K562 (cell line): Measurements from ENCODE around the gene PRM2. TPM values are rescaled to one million over a fixed set of nuclear protein-coding genes. Genes with fewer than 3 reads are reported as not detected.

Experiments
- ARNT ChIP-seq, 2 experiments: fragments of 450-650 bp; IDR thresholded peaks; 2 replicates each; pipeline ENCODE4 v1.6.1; 2016; ENCODE audit warnings: mild to moderate bottlenecking in 1 of 2
- BCOR ChIP-seq: fragments of 450-650 bp; IDR thresholded peaks from 2 replicates; pipeline ENCODE4 v1.6.1; 2016
- BRF2 ChIP-seq: IDR thresholded peaks from 3 replicates; pipeline ENCODE4 v1.6.1; 2011; ENCODE audit warnings: borderline replicate concordance, mild to moderate bottlenecking; ENCODE audit not compliant: insufficient read length, insufficient read depth
- DLX4 ChIP-seq: fragments of 250-450 bp; sonication (Bioruptor Pico); IDR thresholded peaks from 2 replicates; pipeline ENCODE4 v1.6.1; 2021; ENCODE audit warnings: mild to moderate bottlenecking
- ERF ChIP-seq: fragments of 450-650 bp; formaldehyde crosslinking; IDR thresholded peaks from 2 replicates; pipeline ENCODE4 v1.4.0; 2020; ENCODE audit warnings: mild to moderate bottlenecking, mixed read lengths
- FOXK2 ChIP-seq, 2 experiments: fragments of 450-650 bp; IDR thresholded peaks in 1 of 2; conservative IDR thresholded peaks in 1 of 2; 2 replicates each; pipeline ENCODE4 v1.6.1; 2016; ENCODE audit warnings: low read depth in 2 of 2, mild to moderate bottlenecking in 1 of 2
- HMG20A ChIP-seq: fragments of 450-650 bp; formaldehyde crosslinking; conservative IDR thresholded peaks from 2 replicates; pipeline ENCODE4 v1.4.0; 2020; ENCODE audit warnings: mild to moderate bottlenecking, mixed read lengths
- IRF1 ChIP-seq: sonication (generic); formaldehyde crosslinking; IDR thresholded peaks from 2 replicates; pipeline ENCODE4 v1.8.0; 2022; ENCODE audit warnings: missing genetic modification reagents, mild to moderate bottlenecking, borderline replicate concordance
- NFIC ChIP-seq: fragments of 450-650 bp; IDR thresholded peaks from 2 replicates; pipeline ENCODE4 v1.6.1; 2017; ENCODE audit warnings: mild to moderate bottlenecking, inconsistent platforms
- NR3C1 ChIP-seq: sonication (generic); formaldehyde crosslinking; IDR thresholded peaks from 2 replicates; pipeline ENCODE4 v1.8.1; 2022; ENCODE audit warnings: missing genetic modification reagents
- NR4A1 ChIP-seq, 2 experiments: fragments of 250-450 bp in 1 of 2; fragments of 450-650 bp in 1 of 2; sonication (Bioruptor Pico) in 1 of 2; IDR thresholded peaks; 2 replicates each; pipeline versions ENCODE4 v1.4.0 to v1.6.1; 2016 to 2020; ENCODE audit warnings: mild to moderate bottlenecking in 2 of 2, missing compliant biosample characterization in 1 of 2, missing genetic modification characterization in 1 of 2, moderate library complexity in 1 of 2
- RNF219 ChIP-seq: fragments of 250-450 bp; sonication (Bioruptor Pico); IDR thresholded peaks from 2 replicates; pipeline ENCODE4 v1.5.0; 2022; ENCODE audit warnings: mild to moderate bottlenecking
- SAP30 ChIP-seq: fragments of 200-600 bp; sonication (generic); IDR thresholded peaks from 2 replicates; pipeline ENCODE4 v1.6.1; 2012; ENCODE audit warnings: borderline replicate concordance, low read depth, mild to moderate bottlenecking, moderate library complexity, low read length, control low read depth, inconsistent platforms; ENCODE audit not compliant: insufficient read depth, poor library complexity, severe bottlenecking
- SIRT6 ChIP-seq: IDR thresholded peaks from one replicate; pipeline ENCODE4 v1.6.1; 2012; ENCODE audit warnings: low read depth, mild to moderate bottlenecking, control low read depth, inconsistent platforms, low read length, moderate library complexity
- SP1 ChIP-seq: sonication (generic); formaldehyde crosslinking; IDR thresholded peaks from 2 replicates; pipeline ENCODE4 v1.8.1; 2022; ENCODE audit warnings: mild to moderate bottlenecking, missing genetic modification reagents
- TGIF2 ChIP-seq: sonication (generic); formaldehyde crosslinking; IDR thresholded peaks from 2 replicates; pipeline ENCODE4 v1.8.1; 2022; ENCODE audit warnings: mild to moderate bottlenecking, missing genetic modification reagents, moderate library complexity
- ZNF239 ChIP-seq: fragments of 250-450 bp; sonication (Bioruptor Pico); IDR thresholded peaks from 2 replicates; pipeline ENCODE4 v1.4.0; 2020; ENCODE audit warnings: mild to moderate bottlenecking
- ZNF592 ChIP-seq: fragments of 450-650 bp; IDR thresholded peaks from 2 replicates; pipeline ENCODE4 v1.6.1; 2017; ENCODE audit warnings: antibody characterized with exemption, mild to moderate bottlenecking
- ZSCAN32 ChIP-seq: fragments of 450-650 bp; formaldehyde crosslinking; IDR thresholded peaks from 2 replicates; pipeline ENCODE4 v1.4.0; 2020; ENCODE audit warnings: mild to moderate bottlenecking, moderate library complexity
- polyA plus RNA-seq, 8 experiments: library from polyadenylated mRNA; depleted of rRNA in 4 of 8; stranded (reverse) in 5 of 8; unstranded in 3 of 8; fragments of >200 nt; fragmentation: Nextera tagmentation in 2 of 8; fragmentation: Illumina TruSeq in 1 of 8; extraction: Ambion mirVana in 2 of 8; extraction: Trizol in 1 of 8; gene quantifications; 2 replicates each; pipeline versions ENCODE4 v1.2.1 to v1.2.3, GENCODE V29; 2011 to 2014; ENCODE audit warnings: inconsistent platforms in 1 of 8, missing spikeins in 1 of 8
- total RNA-seq, 7 experiments: library from RNA; depleted of rRNA in 6 of 7; stranded (reverse); fragments of >200 nt in 6 of 7; fragmentation: Illumina TruSeq in 2 of 7; extraction: Trizol in 2 of 7; gene quantifications; 2 replicates each; pipeline versions ENCODE4 v1.2.1 to v1.2.3, GENCODE V29; 2011 to 2021; ENCODE audit warnings: low replicate concordance in 1 of 7

PRM2 gene
- total and polyA plus RNA-seq, 9 of the 15 experiments (the other 6 are each of a cell fraction or from before 2014, with no cell fraction given): not detected

- TF ChIP-seq NFIC (peak; percentile 59), ZNF239 (CRISPR knock-in tag) (no peak), TGIF2 (no peak), NR3C1 (CRISPR knock-in tag) (no peak), BRF2 (no peak), FOXK2 (conservative IDR thresholded peaks at IDR 0.05 in 1 of 2, IDR thresholded peaks at IDR 0.05 in 1 of 2; ENCODE audit: low read depth in 2 of 2) (no peak), BCOR (peak; percentile 24; the same call in 1 of the 2 replicates), IRF1 (CRISPR knock-in tag) (no peak), SAP30 (no peak), ERF (no peak), ZNF592 (no peak), SP1 (no peak), DLX4 (CRISPR knock-in tag) (no peak), HMG20A (no peak), RNF219 (CRISPR knock-in tag) (no peak), ARNT (IDR thresholded peaks at IDR 0.05) (no peak), SIRT6 (no peak), ZSCAN32 (CRISPR knock-in tag) (no peak), NR4A1 (CRISPR knock-in tag; IDR thresholded peaks at IDR 0.05) (no peak), NR4A1 (tag; IDR thresholded peaks at IDR 0.05) (no peak)
Observed at GRCh38 chr16:11297492-11298142, 21.3 kb upstream of the PRM2 start (continued).
